Measurements from ENCODE around the gene TBL1X. TPM values are rescaled to one million over a fixed set of nuclear protein-coding genes. Genes with fewer than 3 reads are reported as not detected.

Gene TBL1X
- total RNA-seq, 3 donors from 2014 or later = 18.6 to 24.6 (median 20.0) TPM

- H3K27me3 ChIP-seq = peaks cover 0 to 10% of the 10 kb centered on the region in 2 donors
- intact Hi-C loops (cut with DNase I; ENCODE audit: low total_unique reads) = no loop called here
- no peaks in the 10 kb centered on the region for H3K4me1 ChIP-seq
- H3K9me3 ChIP-seq = peaks cover 0 to 32% of the 10 kb centered on the region in 2 donors
- no peak overlapping the region for H3K27ac ChIP-seq
- no peak for DNase-seq (ENCODE audit: low spot score in 2 of 2)
- H3K36me3 ChIP-seq = no peaks in the 10 kb centered on the region
- H3K4me3 ChIP-seq = no peak overlapping the region
- TF ChIP-seq POLR2A (IDR thresholded peaks at IDR 0.05) = no peak
- TF ChIP-seq POLR2AphosphoS5 (IDR thresholded peaks at IDR 0.05) = no peak
- no peak for TF ChIP-seq CTCF (IDR thresholded peaks at IDR 0.05)
Measured at GRCh38 chrX:9729171-9729885, 264.5 kb downstream of the TBL1X start.

GRCh38 chrX:9730078-9730477, 265.2 kb downstream of the TBL1X start:
- peaks cover 4 to 32% of the 10 kb centered on the region in 2 donors for H3K9me3 ChIP-seq
- H3K4me3 ChIP-seq = no peak overlapping the region
- H3K36me3 ChIP-seq = no peaks in the 10 kb centered on the region
- no peak overlapping the region for H3K27ac ChIP-seq
- no peaks in the 10 kb centered on the region for H3K4me1 ChIP-seq
- no peak for DNase-seq (ENCODE audit: low spot score in 2 of 2)
- intact Hi-C loops (cut with DNase I; ENCODE audit: low total_unique reads) = loop anchor here (5.0 kb wide), 1 partner anchor 1127 kb away; no protein-coding TSS in a partner anchor
- peaks cover 0 to 17% of the 10 kb centered on the region in 2 donors for H3K27me3 ChIP-seq
- TF ChIP-seq CTCF (IDR thresholded peaks at IDR 0.05) = no peak

- Histone ChIP-seq H3K27me3 (peaks cover 0 to 17% of the 10 kb centered on the region in 2 donors), H3K9me3 (peaks cover 4 to 32% of the 10 kb centered on the region in 2 donors), H3K36me3 (no peaks in the 10 kb centered on the region), H3K27ac (no peak overlapping the region), H3K4me1 (no peaks in the 10 kb centered on the region), H3K4me3 (no peak overlapping the region)
- intact Hi-C loops (cut with DNase I; ENCODE audit: low total_unique reads) = loop anchor here (5.0 kb wide), 1 partner anchor 1127 kb away; no protein-coding TSS in a partner anchor
- DNase-seq (ENCODE audit: low spot score in 2 of 2) = no peak
- TF ChIP-seq POLR2AphosphoS5 (IDR thresholded peaks at IDR 0.05) = no peak
- TF ChIP-seq CTCF (IDR thresholded peaks at IDR 0.05) = no peak
- no peak for TF ChIP-seq POLR2A (IDR thresholded peaks at IDR 0.05)
Measured at GRCh38 chrX:9730752-9731151, 265.9 kb downstream of the TBL1X start.

GRCh38 chrX:9737363-9737762, 272.5 kb downstream of the TBL1X start:
- intact Hi-C loops (cut with DNase I; ENCODE audit: low total_unique reads) = loop anchor here (5.0 kb wide), 1 partner anchor 945 kb away; no protein-coding TSS in a partner anchor
- peaks cover under 1 to 4% of the 10 kb centered on the region in 2 donors for H3K9me3 ChIP-seq
- DNase-seq (ENCODE audit: low spot score in 2 of 2) = no peak
- no peak for TF ChIP-seq POLR2AphosphoS5 (IDR thresholded peaks at IDR 0.05)
- TF ChIP-seq POLR2A (IDR thresholded peaks at IDR 0.05) = no peak
- TF ChIP-seq CTCF (IDR thresholded peaks at IDR 0.05) = no peak
- H3K4me3 ChIP-seq = no peak overlapping the region
- H3K4me1 ChIP-seq = no peaks in the 10 kb centered on the region
- H3K27ac ChIP-seq = no peak overlapping the region
- no peaks in the 10 kb centered on the region for H3K36me3 ChIP-seq
- H3K27me3 ChIP-seq = peaks cover 0 to 10% of the 10 kb centered on the region in 2 donors

- H3K27me3 ChIP-seq = peaks cover 0 to 10% of the 10 kb centered on the region in 2 donors
Measured at GRCh38 chrX:9738151-9738550, 273.3 kb downstream of the TBL1X start.

More at GRCh38 chrX:9738151-9738550, 273.3 kb downstream of the TBL1X start:
- peaks cover 0 to 4% of the 10 kb centered on the region in 2 donors for H3K9me3 ChIP-seq
- H3K36me3 ChIP-seq = no peaks in the 10 kb centered on the region
- no peak overlapping the region for H3K4me3 ChIP-seq
- H3K4me1 ChIP-seq = no peaks in the 10 kb centered on the region
- intact Hi-C loops (cut with DNase I; ENCODE audit: low total_unique reads) = loop anchor here (5.0 kb wide), 1 partner anchor 944 kb away; no protein-coding TSS in a partner anchor
- no peak for DNase-seq (ENCODE audit: low spot score in 2 of 2)
- H3K27ac ChIP-seq = no peak overlapping the region
- TF ChIP-seq CTCF (IDR thresholded peaks at IDR 0.05) (no peak), POLR2A (IDR thresholded peaks at IDR 0.05) (no peak), POLR2AphosphoS5 (IDR thresholded peaks at IDR 0.05) (no peak)

All from breast epithelium (tissue), 4 donors.